IMR-90 (cell line): ENCODE measurements around the gene GRPR. TPM values are rescaled to one million over a fixed set of nuclear protein-coding genes. Genes with fewer than 3 reads are reported as not detected.

ENCODE experiments used
- ATAC-seq: fragments of 200-7000 bp; cut with Tn5 transposase; 2 replicates; pipeline ENCODE4 v1.9.1; 2020; ENCODE audit warnings: low read depth, mild to moderate bottlenecking, moderate library complexity
- BruUV-seq: library from RNA; stranded (reverse); fragments of 400-500 nt; replicated peaks from 2 replicates; lab custom pipeline; 2021; lab: Mats Ljungman, UMichigan
- CTCF ChIA-PET: fragments of 300-600 bp; formaldehyde crosslinking; extraction: SDS; loops from one replicate; lab custom pipeline; 2021; ENCODE audit warnings: antibody characterized with exemption; lab: Yijun Ruan, JAX
- POLR2A ChIA-PET: fragments of 300-600 bp; sonication (Branson Sonifier 250); formaldehyde crosslinking; loops from one replicate; lab custom pipeline; 2022; ENCODE audit warnings: antibody characterized with exemption; ENCODE audit not compliant: unreplicated experiment; lab: Charles Lee
- DNase-seq: peaks from one replicate; pipeline ENCODE4 v3.0.0; 2013
- H2AFZ ChIP-seq: replicated peaks from 2 replicates; pipeline ENCODE3; 2013; ENCODE audit warnings: low read length, mild to moderate bottlenecking; ENCODE audit not compliant: poor library complexity
- H2AK5ac ChIP-seq: 2 replicates; pipeline ENCODE4 v1.6.1; 2013; ENCODE audit warnings: low read depth, low read length, inconsistent platforms
- H2AK9ac ChIP-seq: replicated peaks from 2 replicates; pipeline ENCODE3; 2013; ENCODE audit warnings: mild to moderate bottlenecking, low read depth, low read length, moderate library complexity; ENCODE audit not compliant: poor library complexity
- H2BK120ac ChIP-seq: 2 replicates; pipeline ENCODE4 v1.6.1; 2013; ENCODE audit warnings: low read depth, low read length, inconsistent platforms
- H2BK15ac ChIP-seq: 3 replicates; pipeline ENCODE4 v1.6.1; 2013; ENCODE audit warnings: low read depth, low read length, inconsistent platforms
- H2BK20ac ChIP-seq: 2 replicates; pipeline ENCODE4 v1.6.1; 2013; ENCODE audit warnings: low read depth, mild to moderate bottlenecking, inconsistent platforms, low read length, moderate library complexity
- H2BK5ac ChIP-seq: 2 replicates; pipeline ENCODE4 v1.6.1; 2013; ENCODE audit warnings: mild to moderate bottlenecking, low read depth, low read length, inconsistent platforms; ENCODE audit not compliant: poor library complexity, severe bottlenecking
- H3K14ac ChIP-seq: replicated peaks from 2 replicates; pipeline ENCODE4 v1.6.1; 2013; ENCODE audit warnings: low read depth, low read length, inconsistent platforms
- H3K18ac ChIP-seq: 2 replicates; pipeline ENCODE4 v1.6.1; 2013; ENCODE audit warnings: low read depth, low read length, control low read depth
- H3K23ac ChIP-seq: 2 replicates; pipeline ENCODE4 v1.6.1; 2013; ENCODE audit warnings: low read depth, low read length, inconsistent platforms
- H3K27ac ChIP-seq: 2 replicates; pipeline ENCODE4 v1.5.1; 2013; ENCODE audit warnings: mild to moderate bottlenecking, control low read depth, low read length; ENCODE audit not compliant: insufficient read depth
- H3K27me3 ChIP-seq: 2 replicates; pipeline ENCODE4 v1.6.1; 2013; ENCODE audit warnings: low read length; ENCODE audit not compliant: control insufficient read depth, insufficient read depth
- H3K36me3 ChIP-seq: 2 replicates; pipeline ENCODE4 v1.6.1; 2013; ENCODE audit warnings: low read length, mixed read lengths; ENCODE audit not compliant: control insufficient read depth, insufficient read depth
- H3K4ac ChIP-seq: 2 replicates; pipeline ENCODE4 v1.6.1; 2013; ENCODE audit warnings: low read depth, low read length, inconsistent platforms
- H3K4me1 ChIP-seq: 2 replicates; pipeline ENCODE4 v1.6.1; 2013; ENCODE audit warnings: low read length, mixed read lengths; ENCODE audit not compliant: control insufficient read depth, insufficient read depth
- H3K4me2 ChIP-seq: 2 replicates; pipeline ENCODE4 v1.6.1; 2013; ENCODE audit warnings: low read depth, mild to moderate bottlenecking, control low read depth, low read length, moderate library complexity
- H3K4me3 ChIP-seq: 2 replicates; pipeline ENCODE4 v1.5.1; 2013; ENCODE audit warnings: low read depth, mild to moderate bottlenecking, control low read depth, low read length, moderate library complexity; ENCODE audit not compliant: insufficient read depth
- H3K56ac ChIP-seq: 2 replicates; pipeline ENCODE4 v1.6.1; 2013; ENCODE audit warnings: low read length, inconsistent platforms; ENCODE audit not compliant: insufficient read depth; ENCODE audit errors: extremely low read depth
- H3K79me1 ChIP-seq, 2 experiments: 2 replicates each; pipeline ENCODE4 v1.6.1; 2013; ENCODE audit warnings: low read length in 2 of 2, inconsistent platforms in 1 of 2, low read depth in 1 of 2
- H3K9ac ChIP-seq: 2 replicates; pipeline ENCODE4 v1.6.1; 2013; ENCODE audit warnings: low read depth, low read length, control low read depth
- H3K9me1 ChIP-seq: 2 replicates; pipeline ENCODE4 v1.6.1; 2013; ENCODE audit warnings: low read length, inconsistent platforms; ENCODE audit not compliant: insufficient read depth
- H3K9me3 ChIP-seq: 2 replicates; pipeline ENCODE4 v1.6.1; 2013; ENCODE audit warnings: low read length; ENCODE audit not compliant: control insufficient read depth, insufficient read depth
- H4K20me1 ChIP-seq: 2 replicates; pipeline ENCODE4 v1.6.1; 2013; ENCODE audit warnings: low read length, inconsistent platforms; ENCODE audit not compliant: insufficient read depth
- H4K5ac ChIP-seq: 2 replicates; pipeline ENCODE4 v1.6.1; 2013; ENCODE audit warnings: mild to moderate bottlenecking, low read depth, low read length, control low read depth
- H4K8ac ChIP-seq, 2 experiments: 2 replicates each; pipeline ENCODE4 v1.6.1; 2013; ENCODE audit warnings: low read depth in 2 of 2, low read length in 2 of 2, control low read depth in 1 of 2, inconsistent platforms in 1 of 2
- H4K91ac ChIP-seq: 2 replicates; pipeline ENCODE4 v1.6.1; 2013; ENCODE audit warnings: low read depth, low read length, inconsistent platforms; ENCODE audit not compliant: insufficient read depth
- POLR2A ChIP-seq: IDR thresholded peaks from 2 replicates; pipeline ENCODE4 v1.6.1; 2012; ENCODE audit warnings: mild to moderate bottlenecking, low read depth, low read length
- SMC3 ChIP-seq: fragments of 150-350 bp; IDR thresholded peaks from 2 replicates; pipeline ENCODE4 v1.6.1; 2016; ENCODE audit warnings: low read depth, mild to moderate bottlenecking, antibody characterized with exemption, low read length, moderate library complexity
- dilution Hi-C: fragments of 300-500 bp; cut with HindIII; formaldehyde crosslinking; loops from one replicate; pipeline ENCODE4 v1.14.3; 2018; ENCODE audit warnings: low sequenced_read_pairs; ENCODE audit not compliant: unreplicated experiment
- in situ Hi-C: fragments of 300-500 bp; cut with MboI; formaldehyde crosslinking; loops from 3 replicates; pipeline ENCODE4 v1.14.3; 2019; ENCODE audit warnings: low sequenced_read_pairs, inconsistent platforms, mixed read lengths
- intact Hi-C: fragments of 100-400 bp; cut with micrococcal nuclease; formaldehyde crosslinking; loops from 2 replicates; pipeline ENCODE4 v1.10.0; 2022
- polyA plus RNA-seq, 3 experiments: library from polyadenylated mRNA; depleted of rRNA; stranded (reverse); fragments of >200 nt; gene quantifications; 2 replicates each; pipeline ENCODE4 v1.2.3, GENCODE V29; 2012; ENCODE audit warnings: low replicate concordance in 1 of 3
- total RNA-seq: library from RNA; depleted of rRNA; stranded (reverse); fragments of >200 nt; gene quantifications from 2 replicates; pipeline ENCODE4 v1.2.3, GENCODE V29; 2012
- TF ChIP-seq, protein P1 (sequence below): fragments of 150-350 bp; IDR thresholded peaks from 2 replicates; pipeline ENCODE4 v1.6.1; 2016; ENCODE audit warnings: low read depth, mild to moderate bottlenecking, low read length, moderate library complexity, borderline replicate concordance

GRPR gene
- total and polyA plus RNA-seq, 2 of the 4 experiments (the other 2 are of a cell fraction), result 9.2 to 13.6 TPM

DNA sequence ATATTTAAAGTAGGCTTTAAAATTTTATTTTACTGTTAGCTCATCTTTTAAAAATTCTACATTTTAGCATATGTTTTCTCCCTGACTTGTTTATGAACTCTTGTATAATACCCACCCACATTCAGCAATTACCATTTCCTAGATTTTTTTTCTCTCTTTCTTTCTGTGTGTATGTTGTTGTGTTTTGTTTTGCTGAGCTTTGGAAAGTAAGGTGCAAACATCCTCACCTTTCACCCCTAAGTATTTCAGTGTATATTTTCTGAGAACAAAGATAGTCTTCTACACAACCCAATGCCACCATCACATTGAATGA, 18.8 kb downstream of the GRPR start:
- H3K27me3 ChIP-seq, result no peaks in the 10 kb centered on the region; the same call in 1 of the 2 replicates
- H2AFZ ChIP-seq, result no peak overlapping the region
- no peaks in the 10 kb centered on the region for H3K36me3 ChIP-seq
- no peak overlapping the region for H3K27ac ChIP-seq
- no peaks in the 10 kb centered on the region for H3K9me1 ChIP-seq
- in situ Hi-C loops, result no loop called here
- no peak for DNase-seq
- CTCF ChIA-PET, result interaction anchor here (1.1 kb wide), 1 partner anchor 19 kb away, joined by 3 read pairs; the partner anchor contains the start of gene GRPR
- H4K20me1 ChIP-seq, result no peaks in the 10 kb centered on the region
- TF ChIP-seq POLR2A (no peak), SMC3 (no peak)
- TF ChIP-seq, protein P1, sequence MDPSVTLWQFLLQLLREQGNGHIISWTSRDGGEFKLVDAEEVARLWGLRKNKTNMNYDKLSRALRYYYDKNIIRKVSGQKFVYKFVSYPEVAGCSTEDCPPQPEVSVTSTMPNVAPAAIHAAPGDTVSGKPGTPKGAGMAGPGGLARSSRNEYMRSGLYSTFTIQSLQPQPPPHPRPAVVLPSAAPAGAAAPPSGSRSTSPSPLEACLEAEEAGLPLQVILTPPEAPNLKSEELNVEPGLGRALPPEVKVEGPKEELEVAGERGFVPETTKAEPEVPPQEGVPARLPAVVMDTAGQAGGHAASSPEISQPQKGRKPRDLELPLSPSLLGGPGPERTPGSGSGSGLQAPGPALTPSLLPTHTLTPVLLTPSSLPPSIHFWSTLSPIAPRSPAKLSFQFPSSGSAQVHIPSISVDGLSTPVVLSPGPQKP, result no peak
- dilution Hi-C loops, result no loop called here
- no peak overlapping the region for H3K18ac ChIP-seq
- intact Hi-C loops, result no loop called here
- no peak overlapping the region for H3K4me3 ChIP-seq
- H3K79me1 ChIP-seq, result no peaks in the 10 kb centered on the region
- no peak overlapping the region for H2BK20ac ChIP-seq
- H3K23ac ChIP-seq, result no peak overlapping the region
- no peak overlapping the region for H3K9ac ChIP-seq
- BruUV-seq, result no TSS peak
- H3K9me3 ChIP-seq, result no peaks in the 10 kb centered on the region
- no peak overlapping the region for H3K4ac ChIP-seq
- no peak for ATAC-seq
- no peak overlapping the region for H2BK15ac ChIP-seq
- no peaks in the 10 kb centered on the region for H3K4me1 ChIP-seq
- POLR2A ChIA-PET, result no interaction called here
- no peak overlapping the region for H4K8ac ChIP-seq
- H4K5ac ChIP-seq, result no peak overlapping the region
- no peak overlapping the region for H4K91ac ChIP-seq
- H2BK5ac ChIP-seq, result no peak overlapping the region
- no peak overlapping the region for H2AK9ac ChIP-seq
- no peak overlapping the region for H2AK5ac ChIP-seq
- H3K4me2 ChIP-seq, result no peak overlapping the region
- no peak overlapping the region for H2BK120ac ChIP-seq
- H3K14ac ChIP-seq, result no peak overlapping the region
- H3K56ac ChIP-seq, result no peak overlapping the region
